Caco-2 (cell line): Measurements from ENCODE around the gene FHOD3. TPM values are rescaled to one million over a fixed set of nuclear protein-coding genes. Genes with fewer than 3 reads are reported as not detected.

Experiments used
- BruUV-seq: library from RNA; stranded (reverse); fragments of 400-500 nt; replicated peaks from 2 replicates; lab custom pipeline; 2021; lab: Mats Ljungman, UMichigan
- CTCF ChIA-PET: fragments of 300-600 bp; sonication (Branson Sonifier 250); formaldehyde crosslinking; loops from one replicate; lab custom pipeline; 2022; ENCODE audit warnings: antibody characterized with exemption; lab: Charles Lee
- POLR2A ChIA-PET: fragments of 300-600 bp; sonication (Branson Sonifier 250); formaldehyde crosslinking; loops from one replicate; lab custom pipeline; 2022; ENCODE audit warnings: antibody characterized with exemption; lab: Charles Lee
- DNase-seq, 2 experiments: peaks; one replicate each; pipeline versions ENCODE4 v3.0.0 to v3.0.0-alpha.2; 2020 to 2022
- H3K27me3 ChIP-seq: replicated peaks from 2 replicates; pipeline ENCODE4 v1.6.0; 2011; ENCODE audit warnings: low read length; ENCODE audit not compliant: control insufficient read depth, insufficient read depth
- H3K36me3 ChIP-seq: 2 replicates; pipeline ENCODE4 v1.5.1; 2011; ENCODE audit warnings: low read length; ENCODE audit not compliant: control insufficient read depth, insufficient read depth
- H3K4me1 ChIP-seq: fragments of 250-450 bp; sonication (Bioruptor Pico); 2 replicates; pipeline ENCODE4 v1.5.1; 2020; ENCODE audit warnings: mild to moderate bottlenecking
- H3K4me3 ChIP-seq: 2 replicates; pipeline ENCODE4 v1.5.1; 2011; ENCODE audit warnings: low read depth, mild to moderate bottlenecking, control low read depth, low read length
- H3K9me3 ChIP-seq: fragments of 250-450 bp; sonication (Bioruptor Pico); 2 replicates; pipeline ENCODE4 v1.5.1; 2020; ENCODE audit warnings: mild to moderate bottlenecking, moderate library complexity
- H3K27ac Mint-ChIP-seq: one replicate; pipeline ENCODE4 v1.8.0; 2022; ENCODE audit warnings: mixed read lengths; ENCODE audit not compliant: unreplicated experiment
- H3K27me3 Mint-ChIP-seq: one replicate; pipeline ENCODE4 v1.8.0; 2022; ENCODE audit warnings: mixed read lengths; ENCODE audit not compliant: insufficient read depth, unreplicated experiment
- H3K36me3 Mint-ChIP-seq: one replicate; pipeline ENCODE4 v1.8.0; 2022; ENCODE audit warnings: mild to moderate bottlenecking, mixed read lengths; ENCODE audit not compliant: insufficient read depth, unreplicated experiment
- H3K4me1 Mint-ChIP-seq: one replicate; pipeline ENCODE4 v1.8.0; 2022; ENCODE audit warnings: low read depth, mixed read lengths; ENCODE audit not compliant: unreplicated experiment
- H3K4me3 Mint-ChIP-seq: one replicate; pipeline ENCODE4 v1.8.0; 2022; ENCODE audit warnings: mild to moderate bottlenecking, moderate library complexity, mixed read lengths; ENCODE audit not compliant: unreplicated experiment
- H3K9me3 Mint-ChIP-seq: one replicate; pipeline ENCODE4 v1.8.0; 2022; ENCODE audit warnings: mixed read lengths; ENCODE audit not compliant: unreplicated experiment
- intact Hi-C: fragments of 100-400 bp; cut with micrococcal nuclease; formaldehyde crosslinking; loops from one replicate; pipeline ENCODE4 v1.10.0; 2022; ENCODE audit not compliant: unreplicated experiment
- total RNA-seq: library from RNA; stranded (reverse); gene quantifications from 2 replicates; pipeline ENCODE4 v1.2.3, GENCODE V29; 2022
- TF ChIP-seq, protein P1 (sequence below), 2 experiments: fragments of 200-600 bp in 1 of 2; IDR thresholded peaks; 1 replicate in 1 of 2; 2 replicates in 1 of 2; pipeline versions ENCODE4 v1.5.1 to v1.8.0; 2011 to 2022; ENCODE audit warnings: antibody characterized with exemption in 1 of 2, control low read depth in 1 of 2, inconsistent platforms in 1 of 2, low read depth in 1 of 2, low read length in 1 of 2, mild to moderate bottlenecking in 1 of 2, moderate library complexity in 1 of 2; ENCODE audit not compliant: insufficient read depth in 1 of 2, severe bottlenecking in 1 of 2, unreplicated experiment in 1 of 2

The FHOD3 gene
- total RNA-seq, 1 experiment from 2014 or later = not detected

- no peak for DNase-seq
- Histone ChIP-seq H3K27me3 (no peaks in the 10 kb centered on the region), H3K4me1 (no peaks in the 10 kb centered on the region), H3K4me3 (no peak overlapping the region), H3K9me3 (no peaks in the 10 kb centered on the region), H3K36me3 (no peaks in the 10 kb centered on the region)
- TF ChIP-seq, protein P1, sequence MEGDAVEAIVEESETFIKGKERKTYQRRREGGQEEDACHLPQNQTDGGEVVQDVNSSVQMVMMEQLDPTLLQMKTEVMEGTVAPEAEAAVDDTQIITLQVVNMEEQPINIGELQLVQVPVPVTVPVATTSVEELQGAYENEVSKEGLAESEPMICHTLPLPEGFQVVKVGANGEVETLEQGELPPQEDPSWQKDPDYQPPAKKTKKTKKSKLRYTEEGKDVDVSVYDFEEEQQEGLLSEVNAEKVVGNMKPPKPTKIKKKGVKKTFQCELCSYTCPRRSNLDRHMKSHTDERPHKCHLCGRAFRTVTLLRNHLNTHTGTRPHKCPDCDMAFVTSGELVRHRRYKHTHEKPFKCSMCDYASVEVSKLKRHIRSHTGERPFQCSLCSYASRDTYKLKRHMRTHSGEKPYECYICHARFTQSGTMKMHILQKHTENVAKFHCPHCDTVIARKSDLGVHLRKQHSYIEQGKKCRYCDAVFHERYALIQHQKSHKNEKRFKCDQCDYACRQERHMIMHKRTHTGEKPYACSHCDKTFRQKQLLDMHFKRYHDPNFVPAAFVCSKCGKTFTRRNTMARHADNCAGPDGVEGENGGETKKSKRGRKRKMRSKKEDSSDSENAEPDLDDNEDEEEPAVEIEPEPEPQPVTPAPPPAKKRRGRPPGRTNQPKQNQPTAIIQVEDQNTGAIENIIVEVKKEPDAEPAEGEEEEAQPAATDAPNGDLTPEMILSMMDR (IDR thresholded peaks at IDR 0.05; ENCODE audit: insufficient read depth in 1 of 2, low read depth in 1 of 2, low read length in 1 of 2, severe bottlenecking in 1 of 2, unreplicated experiment in 1 of 2) = no peak
- no TSS peak for BruUV-seq
- intact Hi-C loops = no loop called here
- H3K36me3 Mint-ChIP-seq = no peaks in the 10 kb centered on the region
- CTCF ChIA-PET = no interaction called here
- no peaks in the 10 kb centered on the region for H3K9me3 Mint-ChIP-seq
- H3K4me3 Mint-ChIP-seq = no peak overlapping the region
- H3K27ac Mint-ChIP-seq = no peak overlapping the region
- peaks cover 6% of the 10 kb centered on the region for H3K27me3 Mint-ChIP-seq
- POLR2A ChIA-PET = no interaction called here
- H3K4me1 Mint-ChIP-seq = no peaks in the 10 kb centered on the region
Observed at GRCh38 chr18:36360256-36360909, 62.9 kb downstream of the FHOD3 start.

DNA sequence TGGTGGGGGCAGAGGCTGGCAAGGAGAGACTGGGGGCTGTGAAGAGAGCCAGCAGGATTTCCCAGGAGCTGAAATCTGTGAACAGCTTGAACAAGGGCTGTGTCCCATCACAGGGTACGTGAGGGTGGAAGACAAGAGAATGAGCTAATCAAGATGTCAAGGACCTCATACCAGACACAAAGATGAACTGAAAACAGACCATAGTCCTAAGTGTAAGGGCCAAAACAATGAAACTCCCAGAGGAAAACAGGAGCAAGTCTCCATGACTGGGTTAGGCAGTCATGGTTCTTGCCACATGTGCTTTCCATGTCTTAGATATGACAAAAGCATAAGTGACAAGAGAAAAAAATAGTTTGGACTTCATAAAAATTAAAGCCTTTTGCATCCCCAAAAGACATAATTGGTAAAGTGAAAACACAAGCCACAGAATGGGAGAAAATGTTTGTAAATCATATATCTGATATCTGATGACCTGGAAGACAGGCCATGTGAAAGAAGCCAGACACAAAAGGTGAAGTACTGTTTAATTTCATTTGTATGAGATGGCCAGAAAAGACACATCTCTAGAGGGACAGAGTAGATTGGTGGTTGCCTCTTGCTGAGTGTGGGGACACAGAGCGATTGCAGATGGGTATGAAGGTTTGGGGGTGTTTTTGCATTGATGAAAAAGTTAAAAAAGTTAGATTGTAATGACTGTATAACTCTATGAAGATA, 67.6 kb downstream of the FHOD3 start:
- TF ChIP-seq, protein P1 (IDR thresholded peaks at IDR 0.05; ENCODE audit: insufficient read depth in 1 of 2, low read depth in 1 of 2, low read length in 1 of 2, severe bottlenecking in 1 of 2, unreplicated experiment in 1 of 2) = no peak
- no TSS peak for BruUV-seq
- Mint-ChIP-seq H3K36me3 (peaks cover 4% of the 10 kb centered on the region), H3K27ac (no peak overlapping the region), H3K4me1 (no peaks in the 10 kb centered on the region), H3K27me3 (peaks cover 9% of the 10 kb centered on the region), H3K4me3 (no peak overlapping the region), H3K9me3 (no peaks in the 10 kb centered on the region)
- Histone ChIP-seq H3K9me3 (no peaks in the 10 kb centered on the region), H3K4me3 (no peak overlapping the region), H3K4me1 (no peaks in the 10 kb centered on the region), H3K27me3 (no peaks in the 10 kb centered on the region), H3K36me3 (no peaks in the 10 kb centered on the region)
- ChIA-PET CTCF (no interaction called here), POLR2A (no interaction called here)
- intact Hi-C loops = no loop called here
- no peak for DNase-seq

- no peaks in the 10 kb centered on the region for H3K36me3 ChIP-seq
- CTCF ChIA-PET = no interaction called here
- DNase-seq = no peak
- no peaks in the 10 kb centered on the region for H3K9me3 ChIP-seq
- H3K27me3 ChIP-seq = no peaks in the 10 kb centered on the region
- TF ChIP-seq, protein P1 (IDR thresholded peaks at IDR 0.05; ENCODE audit: insufficient read depth in 1 of 2, low read depth in 1 of 2, low read length in 1 of 2, severe bottlenecking in 1 of 2, unreplicated experiment in 1 of 2) = no peak
- H3K4me1 Mint-ChIP-seq = no peaks in the 10 kb centered on the region
- POLR2A ChIA-PET = no interaction called here
- intact Hi-C loops = no loop called here
- H3K27me3 Mint-ChIP-seq = peaks cover 9% of the 10 kb centered on the region
- no peak overlapping the region for H3K27ac Mint-ChIP-seq
- H3K9me3 Mint-ChIP-seq = no peaks in the 10 kb centered on the region
- H3K4me3 ChIP-seq = no peak overlapping the region
- H3K4me3 Mint-ChIP-seq = no peak overlapping the region
- no peaks in the 10 kb centered on the region for H3K4me1 ChIP-seq
- H3K36me3 Mint-ChIP-seq = peaks cover 6% of the 10 kb centered on the region
- BruUV-seq = no TSS peak
Observed at GRCh38 chr18:36365836-36366775, 68.6 kb downstream of the FHOD3 start.
